Body of pancreas (tissue), 4 donors: Measurements from ENCODE around the gene ERC1.

ENCODE experiments used
- CTCF ChIP-seq, 7 experiments: fragments of 450-650 bp in 4 of 7; fragments of 200-600 bp in 3 of 7; sonication (generic) in 3 of 7; IDR thresholded peaks; one replicate each; pipeline ENCODE4 v1.5.1; 2016 to 2019; ENCODE audit warnings: antibody characterized with exemption in 7 of 7
- POLR2A ChIP-seq, 3 donors: fragments of 450-650 bp; IDR thresholded peaks; one replicate each; pipeline ENCODE4 v1.6.1; 2016; ENCODE audit warnings: antibody characterized with exemption in 3 of 3, mild to moderate bottlenecking in 2 of 3

DNA sequence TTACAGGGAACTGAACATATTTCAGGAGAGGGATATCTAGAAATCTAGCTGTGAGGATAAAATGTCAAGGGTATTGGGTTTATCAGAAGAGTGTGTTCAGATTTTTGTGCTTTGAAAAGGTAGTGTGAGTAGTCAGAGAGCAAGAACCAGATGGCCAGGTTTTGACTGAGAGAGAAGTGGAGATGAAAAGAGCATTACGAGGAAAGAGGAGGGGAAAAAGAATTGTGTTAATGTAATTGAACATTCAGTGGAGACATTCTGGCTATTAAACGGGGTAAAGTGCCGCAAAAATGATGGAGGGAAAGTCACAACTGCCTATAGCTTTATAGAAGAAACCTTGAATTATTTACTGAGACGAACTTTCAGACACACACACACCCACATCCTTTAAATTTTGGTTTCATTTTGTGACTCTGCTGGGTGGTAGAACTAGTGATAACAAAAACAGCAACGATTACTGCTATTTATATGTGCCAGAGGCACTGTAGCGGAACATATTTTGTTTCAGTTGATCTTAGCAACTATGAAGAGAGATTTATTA lies 213.6 kb downstream of the ERC1 start:
- no peak for TF ChIP-seq CTCF (IDR thresholded peaks at IDR 0.05)
- TF ChIP-seq POLR2A (IDR thresholded peaks at IDR 0.05), result no peak
